ENCODE data around the gene PRKCE. TPM values are rescaled to one million over a fixed set of nuclear protein-coding genes. Genes with fewer than 3 reads are reported as not detected.

Gene PRKCE
- total and polyA plus RNA-seq, 2 donors (not counting 1 experiment from before 2014, with no cell fraction given), result 23.6 to 271 TPM

DNA sequence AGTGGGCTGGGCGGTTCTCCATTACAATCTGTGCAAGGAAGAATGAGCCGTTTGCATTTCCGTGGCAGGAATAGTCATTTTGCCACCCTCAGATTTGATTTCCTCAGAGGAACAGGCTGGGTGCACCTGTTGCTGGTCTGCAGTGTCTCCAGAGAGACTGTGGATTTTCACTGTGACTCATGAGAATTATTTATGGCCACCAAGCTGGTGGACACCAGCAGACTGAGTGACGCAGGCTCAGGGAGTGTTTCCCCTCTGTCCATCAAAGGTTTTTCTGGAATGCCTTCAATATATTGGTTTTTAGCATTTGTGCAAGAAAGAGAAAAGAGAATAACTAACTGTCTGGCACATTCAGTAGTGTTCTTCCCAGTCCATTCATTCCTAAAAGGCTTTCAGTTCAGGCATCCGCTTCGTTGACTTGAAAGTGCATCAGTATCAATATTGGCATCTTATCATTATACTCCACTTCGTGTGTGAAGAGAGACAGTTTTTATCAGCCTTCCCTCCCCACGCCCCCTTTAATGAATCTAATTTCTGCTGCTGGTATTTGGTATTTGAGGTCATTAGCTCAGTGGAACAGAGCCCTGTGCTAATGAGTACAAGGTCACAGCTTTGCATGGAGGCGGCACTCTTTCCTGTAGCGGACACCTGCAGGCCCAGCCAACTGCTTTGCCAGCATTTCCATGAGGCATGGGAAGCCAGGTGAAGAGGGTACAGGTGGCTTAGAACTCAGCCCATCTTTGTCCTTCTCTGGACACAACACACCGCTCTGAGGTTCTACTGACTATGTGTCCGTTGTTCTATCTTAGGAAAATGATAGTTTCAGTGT lies 39.9 kb downstream of the PRKCE start:
- ChIA-PET CTCF (interaction anchor here (0.6 to 1.7 kb wide), 4 partner anchors 37 to 143 kb away, joined by 3 to 5 read pairs (median 3); no protein-coding TSS in a partner anchor), POLR2A (interaction anchor here (0.5 to 1.0 kb wide), 4 partner anchors 14 to 42 kb away, joined by 3 to 5 read pairs (median 3); no protein-coding TSS in a partner anchor)
- H3K4me3 ChIP-seq (ENCODE audit: control extremely low read depth in 1 of 5, extremely low read depth in 1 of 5, insufficient read depth in 1 of 5, low read depth in 2 of 5, low read length in 4 of 5), result no peak overlapping the region
- H3K9me3 Mint-ChIP-seq (ENCODE audit: insufficient read depth), result no peaks in the 10 kb centered on the region
- H3K36me3 ChIP-seq (replicated peaks in 1 of 2; ENCODE audit: control extremely low read depth in 1 of 2, control insufficient read depth in 1 of 2, extremely low read depth in 1 of 2, insufficient read depth in 2 of 2, low read length in 1 of 2), result no peaks in the 10 kb centered on the region
- 49% methylated on average over 7 of the region's 12 CpGs for WGBS (ENCODE audit: insufficient coverage)
- peaks cover 87% of the 10 kb centered on the region for H3K79me2 ChIP-seq (ENCODE audit: control insufficient read depth, insufficient read depth, low read length)
- H3K4me1 Mint-ChIP-seq, result peaks cover 51% of the 10 kb centered on the region
- peak overlapping the region; percentile 22 for H3K27ac Mint-ChIP-seq
- TF ChIP-seq EZH2 (IDR thresholded peaks at IDR 0.05; ENCODE audit: borderline replicate concordance, insufficient read depth, low read depth, low read length, poor library complexity, severe bottlenecking), result no peak
- TF ChIP-seq, protein P1, sequence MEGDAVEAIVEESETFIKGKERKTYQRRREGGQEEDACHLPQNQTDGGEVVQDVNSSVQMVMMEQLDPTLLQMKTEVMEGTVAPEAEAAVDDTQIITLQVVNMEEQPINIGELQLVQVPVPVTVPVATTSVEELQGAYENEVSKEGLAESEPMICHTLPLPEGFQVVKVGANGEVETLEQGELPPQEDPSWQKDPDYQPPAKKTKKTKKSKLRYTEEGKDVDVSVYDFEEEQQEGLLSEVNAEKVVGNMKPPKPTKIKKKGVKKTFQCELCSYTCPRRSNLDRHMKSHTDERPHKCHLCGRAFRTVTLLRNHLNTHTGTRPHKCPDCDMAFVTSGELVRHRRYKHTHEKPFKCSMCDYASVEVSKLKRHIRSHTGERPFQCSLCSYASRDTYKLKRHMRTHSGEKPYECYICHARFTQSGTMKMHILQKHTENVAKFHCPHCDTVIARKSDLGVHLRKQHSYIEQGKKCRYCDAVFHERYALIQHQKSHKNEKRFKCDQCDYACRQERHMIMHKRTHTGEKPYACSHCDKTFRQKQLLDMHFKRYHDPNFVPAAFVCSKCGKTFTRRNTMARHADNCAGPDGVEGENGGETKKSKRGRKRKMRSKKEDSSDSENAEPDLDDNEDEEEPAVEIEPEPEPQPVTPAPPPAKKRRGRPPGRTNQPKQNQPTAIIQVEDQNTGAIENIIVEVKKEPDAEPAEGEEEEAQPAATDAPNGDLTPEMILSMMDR (IDR thresholded peaks at IDR 0.05), result no peak
- H3K27me3 ChIP-seq (replicated peaks in 1 of 4; ENCODE audit: control extremely low read depth in 1 of 4, control insufficient read depth in 3 of 4, insufficient read depth in 4 of 4, low read length in 3 of 4), result no peaks in the 10 kb centered on the region
- H3K27ac ChIP-seq (ENCODE audit: low read length in 2 of 2), result peak overlapping the region in 1 of 2 donors; percentile 2
- ATAC-seq (ENCODE audit: low read depth), result peak; percentile 13
- no peaks in the 10 kb centered on the region for H3K9me3 ChIP-seq (ENCODE audit: control extremely low read depth in 1 of 3, control insufficient read depth in 2 of 3, insufficient read depth in 1 of 3, low read length in 2 of 3)
- intact Hi-C loops (cut with micrococcal nuclease), result no loop called here
- no peaks in the 10 kb centered on the region for H3K27me3 Mint-ChIP-seq
- H4K20me1 ChIP-seq (ENCODE audit: control insufficient read depth, insufficient read depth, low read length, poor library complexity, severe bottlenecking), result peaks cover 13% of the 10 kb centered on the region
- no peak overlapping the region for H2AFZ ChIP-seq (ENCODE audit: insufficient read depth, low read depth, low read length, poor library complexity, severe bottlenecking)
- H3K9ac ChIP-seq (ENCODE audit: low read length), result peak overlapping the region; percentile 5
- peak overlapping the region; percentile 56 for H3K4me3 Mint-ChIP-seq
- peak overlapping the region; percentile 25 for H3K4me2 ChIP-seq (replicated peaks; ENCODE audit: low read depth, low read length, poor library complexity, severe bottlenecking)
- no peak for DNase-seq
- H3K4me1 ChIP-seq (ENCODE audit: control insufficient read depth in 2 of 2, insufficient read depth in 2 of 2, low read length in 2 of 2), result peaks cover 57 to 66% of the 10 kb centered on the region in 2 donors

DNA sequence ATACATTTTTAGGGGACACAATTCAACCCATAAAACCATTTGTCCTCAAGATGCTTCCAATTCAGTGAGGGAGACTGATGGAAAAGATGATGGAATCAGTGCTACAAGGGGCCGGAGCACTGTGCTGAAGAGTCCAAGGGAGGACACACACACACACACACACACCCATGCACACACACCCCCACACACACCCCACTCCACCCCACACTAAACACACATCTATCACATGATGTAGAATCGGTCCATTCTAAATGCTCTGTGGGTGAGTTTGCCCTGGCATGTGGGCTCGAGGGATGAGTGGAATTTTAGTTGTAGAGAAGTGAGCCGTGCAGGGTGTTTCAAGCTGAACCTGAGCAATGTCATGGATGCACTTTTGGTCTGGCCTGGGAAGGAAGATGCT lies 41.1 kb downstream of the PRKCE start:
- no peak overlapping the region for H3K27ac ChIP-seq (ENCODE audit: low read length in 2 of 2)
- peaks cover 87% of the 10 kb centered on the region for H3K79me2 ChIP-seq (ENCODE audit: control insufficient read depth, insufficient read depth, low read length)
- DNase-seq (no peak), ATAC-seq (ENCODE audit: low read depth) (no peak)
- WGBS (ENCODE audit: insufficient coverage), result 89% methylated on average over 2 of the region's 4 CpGs
- H3K36me3 ChIP-seq (replicated peaks in 1 of 2; ENCODE audit: control extremely low read depth in 1 of 2, control insufficient read depth in 1 of 2, extremely low read depth in 1 of 2, insufficient read depth in 2 of 2, low read length in 1 of 2), result no peaks in the 10 kb centered on the region
- peaks cover 66 to 77% of the 10 kb centered on the region in 2 donors for H3K4me1 ChIP-seq (ENCODE audit: control insufficient read depth in 2 of 2, insufficient read depth in 2 of 2, low read length in 2 of 2)
- TF ChIP-seq EZH2 (IDR thresholded peaks at IDR 0.05; ENCODE audit: borderline replicate concordance, insufficient read depth, low read depth, low read length, poor library complexity, severe bottlenecking), result no peak
- TF ChIP-seq, protein P1 (IDR thresholded peaks at IDR 0.05), result no peak
- Mint-ChIP-seq H3K9me3 (ENCODE audit: insufficient read depth) (no peaks in the 10 kb centered on the region), H3K27ac (peak overlapping the region; percentile 22), H3K4me1 (peaks cover 60% of the 10 kb centered on the region), H3K4me3 (no peak overlapping the region), H3K27me3 (no peaks in the 10 kb centered on the region)
- no peaks in the 10 kb centered on the region for H3K9me3 ChIP-seq (ENCODE audit: control extremely low read depth in 1 of 3, control insufficient read depth in 2 of 3, insufficient read depth in 1 of 3, low read length in 2 of 3)
- CTCF ChIA-PET, result interaction anchor here (1.5 kb wide), 1 partner anchor 86 kb away, joined by 3 read pairs; no protein-coding TSS in a partner anchor
- no peaks in the 10 kb centered on the region for H3K27me3 ChIP-seq (replicated peaks in 1 of 4; ENCODE audit: control extremely low read depth in 1 of 4, control insufficient read depth in 3 of 4, insufficient read depth in 4 of 4, low read length in 3 of 4)
- POLR2A ChIA-PET, result no interaction called here
- peaks cover 20% of the 10 kb centered on the region for H4K20me1 ChIP-seq (ENCODE audit: control insufficient read depth, insufficient read depth, low read length, poor library complexity, severe bottlenecking)
- H2AFZ ChIP-seq (ENCODE audit: insufficient read depth, low read depth, low read length, poor library complexity, severe bottlenecking), result no peak overlapping the region
- H3K4me3 ChIP-seq (ENCODE audit: control extremely low read depth in 1 of 5, extremely low read depth in 1 of 5, insufficient read depth in 1 of 5, low read depth in 2 of 5, low read length in 4 of 5), result no peak overlapping the region
- H3K9ac ChIP-seq (ENCODE audit: low read length), result no peak overlapping the region
- intact Hi-C loops (cut with micrococcal nuclease), result no loop called here
- H3K4me2 ChIP-seq (replicated peaks; ENCODE audit: low read depth, low read length, poor library complexity, severe bottlenecking), result no peak overlapping the region
